GM23338 (cell line): Measurements from ENCODE around the gene MIEF2. TPM values are rescaled to one million over a fixed set of nuclear protein-coding genes. Genes with fewer than 3 reads are reported as not detected.
A peak's percentile ranks its signal among the peaks of the same experiment; 100 is the strongest.

ENCODE experiments used
- ATAC-seq: fragments of 200-7000 bp; cut with Tn5 transposase; 3 replicates; pipeline ENCODE4 v1.9.1; 2020
- DNase-seq: peaks from one replicate; pipeline ENCODE4 v3.0.0-alpha.2; 2015; ENCODE audit warnings: low spot score
- H2AFZ ChIP-seq: fragments of 200-600 bp; sonication (generic); 2 replicates; pipeline ENCODE4 v1.8.0; 2016; ENCODE audit warnings: antibody characterized with exemption, mild to moderate bottlenecking, moderate library complexity
- H3F3A ChIP-seq: fragments of 200-600 bp; sonication (generic); replicated peaks from 2 replicates; pipeline ENCODE4 v1.8.0; 2017; ENCODE audit warnings: antibody characterized with exemption, mixed run types, low read depth
- H3K27ac ChIP-seq: fragments of 200-600 bp; sonication (generic); 2 replicates; pipeline ENCODE4 v1.6.1; 2016; ENCODE audit warnings: low read depth
- H3K27me3 ChIP-seq: fragments of 200-600 bp; sonication (generic); 2 replicates; pipeline ENCODE4 v1.8.0; 2016; ENCODE audit warnings: mild to moderate bottlenecking, mixed run types, moderate library complexity; ENCODE audit not compliant: insufficient read depth
- H3K36me3 ChIP-seq: fragments of 200-600 bp; sonication (generic); 2 replicates; pipeline ENCODE4 v1.8.0; 2016; ENCODE audit warnings: mild to moderate bottlenecking; ENCODE audit not compliant: insufficient read depth
- H3K4me1 ChIP-seq: fragments of 200-600 bp; sonication (generic); 2 replicates; pipeline ENCODE4 v1.8.0; 2016; ENCODE audit warnings: mild to moderate bottlenecking, moderate library complexity; ENCODE audit not compliant: insufficient read depth
- H3K4me2 ChIP-seq: fragments of 200-600 bp; sonication (generic); 2 replicates; pipeline ENCODE4 v1.7.1; 2017; ENCODE audit warnings: mixed run types
- H3K4me3 ChIP-seq: fragments of 200-600 bp; sonication (generic); 2 replicates; pipeline ENCODE4 v1.6.1; 2016; ENCODE audit warnings: mixed run types
- H3K79me2 ChIP-seq: fragments of 200-600 bp; sonication (generic); replicated peaks from 2 replicates; pipeline ENCODE4 v1.8.0; 2017; ENCODE audit warnings: mild to moderate bottlenecking; ENCODE audit not compliant: insufficient read depth
- H3K9me2 ChIP-seq: fragments of 200-600 bp; sonication (generic); 2 replicates; pipeline ENCODE4 v1.8.0; 2017; ENCODE audit not compliant: insufficient read depth
- H4K20me1 ChIP-seq: fragments of 200-600 bp; sonication (generic); replicated peaks from 2 replicates; pipeline ENCODE4 v1.8.0; 2017; ENCODE audit warnings: mild to moderate bottlenecking; ENCODE audit not compliant: insufficient read depth
- H3K27ac Mint-ChIP-seq: 2 replicates; pipeline ENCODE4 v1.8.0; 2020; ENCODE audit warnings: inconsistent platforms, mild to moderate bottlenecking, moderate library complexity, mixed read lengths
- H3K27me3 Mint-ChIP-seq: 3 replicates; pipeline ENCODE4 v1.8.0; 2022; ENCODE audit warnings: low read depth, mild to moderate bottlenecking, moderate library complexity, mixed read lengths, inconsistent platforms; ENCODE audit not compliant: insufficient read depth, poor library complexity
- H3K36me3 Mint-ChIP-seq: 3 replicates; pipeline ENCODE4 v1.8.0; 2021; ENCODE audit warnings: low read depth, mild to moderate bottlenecking, inconsistent platforms, moderate library complexity, mixed read lengths
- H3K4me1 Mint-ChIP-seq: 3 replicates; pipeline ENCODE4 v1.8.0; 2020; ENCODE audit warnings: mild to moderate bottlenecking, inconsistent platforms, mixed read lengths
- H3K4me3 Mint-ChIP-seq: 3 replicates; pipeline ENCODE4 v1.8.0; 2021; ENCODE audit warnings: moderate library complexity, mild to moderate bottlenecking, inconsistent platforms, mixed read lengths
- H3K9me3 Mint-ChIP-seq: 3 replicates; pipeline ENCODE4 v1.8.0; 2020; ENCODE audit warnings: moderate library complexity, mild to moderate bottlenecking, inconsistent platforms, mixed read lengths
- CTCF ChIP-seq, 2 experiments: fragments of 200-600 bp in 1 of 2; sonication (generic) in 1 of 2; conservative IDR thresholded peaks; 2 replicates each; pipeline versions ENCODE4 v1.5.1 to v1.6.1; 2016 to 2017; ENCODE audit warnings: antibody characterized with exemption in 2 of 2, low read depth in 2 of 2, mild to moderate bottlenecking in 2 of 2, moderate library complexity in 1 of 2
- ETS1 ChIP-seq: IDR thresholded peaks from 2 replicates; pipeline ENCODE4 v1.6.1; 2016; ENCODE audit warnings: antibody characterized with exemption
- EZH2 ChIP-seq: fragments of 200-600 bp; sonication (generic); IDR thresholded peaks from one replicate; pipeline ENCODE4 v1.8.0; 2017; ENCODE audit warnings: antibody characterized with exemption, mild to moderate bottlenecking, low read depth; ENCODE audit not compliant: unreplicated experiment
- POLR2AphosphoS5 ChIP-seq: IDR thresholded peaks from 2 replicates; pipeline ENCODE4 v1.6.1; 2016; ENCODE audit warnings: antibody characterized with exemption, low read depth
- STAT1 ChIP-seq: IDR thresholded peaks from one replicate; pipeline ENCODE4 v1.6.1; 2016; ENCODE audit warnings: antibody characterized with exemption; ENCODE audit not compliant: unreplicated experiment
- polyA plus RNA-seq: library from polyadenylated mRNA; unstranded; fragments of >200 nt; fragmentation: Nextera tagmentation; extraction: Ambion mirVana; gene quantifications from 2 replicates; pipeline ENCODE4 v1.2.1, GENCODE V29; 2016
- total RNA-seq: library from RNA; depleted of rRNA; stranded (reverse); fragments of >200 nt; shearing (Covaris generic); gene quantifications from 2 replicates; pipeline ENCODE4 v1.2.3, GENCODE V29; 2014

MIEF2 gene
- total and polyA plus RNA-seq, 2 experiments from 2014 or later: 8.2 to 26.5 TPM

GRCh38 chr17:18267927-18268711, 7.7 kb downstream of the MIEF2 start:
- Histone ChIP-seq H3K27ac (peak overlapping the region; percentile 81), H3K4me3 (no peak overlapping the region)
- peaks cover 14% of the 10 kb centered on the region for H3K4me1 Mint-ChIP-seq

GRCh38 chr17:18270046-18270931, 9.8 kb downstream of the MIEF2 start:
- Histone ChIP-seq H3K4me3 (no peak overlapping the region), H3K4me2 (no peak overlapping the region), H3F3A (peaks cover 16% of the 10 kb centered on the region; the same call in 1 of the 2 replicates), H3K36me3 (peaks cover 17% of the 10 kb centered on the region; the same call in 1 of the 2 replicates), H3K9me2 (no peaks in the 10 kb centered on the region), H3K79me2 (no peaks in the 10 kb centered on the region), H3K4me1 (0 out of 2 replicates have a peak, but pooled peaks cover 5% of the 10 kb centered on the region), H3K27me3 (no peaks in the 10 kb centered on the region), H2AFZ (no peak overlapping the region), H3K27ac (no peak overlapping the region), H4K20me1 (no peaks in the 10 kb centered on the region)
- Mint-ChIP-seq H3K9me3 (no peaks in the 10 kb centered on the region), H3K4me1 (peaks cover 14% of the 10 kb centered on the region), H3K27ac (peak overlapping the region; percentile 52; the same call in 1 of the 2 replicates), H3K27me3 (peaks cover 4% of the 10 kb centered on the region), H3K4me3 (no peak overlapping the region), H3K36me3 (peaks cover 7% of the 10 kb centered on the region; the same call in 2 of the 3 replicates)
- DNase-seq: no peak
- ATAC-seq: no peak
- TF ChIP-seq POLR2AphosphoS5: peak; percentile 58
- no peak for TF ChIP-seq EZH2

More at GRCh38 chr17:18267927-18268711, 7.7 kb downstream of the MIEF2 start:
- Histone ChIP-seq H3F3A (peaks cover 15% of the 10 kb centered on the region; the same call in 1 of the 2 replicates), H3K9me2 (no peaks in the 10 kb centered on the region), H4K20me1 (no peaks in the 10 kb centered on the region), H3K27me3 (no peaks in the 10 kb centered on the region), H3K79me2 (no peaks in the 10 kb centered on the region), H3K4me2 (no peak overlapping the region), H2AFZ (no peak overlapping the region), H3K4me1 (0 out of 2 replicates have a peak, but pooled peaks cover 5% of the 10 kb centered on the region), H3K36me3 (peaks cover 2% of the 10 kb centered on the region; the same call in 1 of the 2 replicates)
- Mint-ChIP-seq H3K36me3 (peaks cover 7% of the 10 kb centered on the region), H3K4me3 (no peak overlapping the region; the same call in 2 of the 3 replicates), H3K27ac (peak overlapping the region; percentile 87), H3K27me3 (peaks cover 4% of the 10 kb centered on the region), H3K9me3 (no peaks in the 10 kb centered on the region)
- peak; percentile 86 for ATAC-seq
- peak; percentile 52 for DNase-seq
- no peak for TF ChIP-seq STAT1
- TF ChIP-seq CTCF (conservative IDR thresholded peaks at IDR 0.05; ENCODE audit: low read depth in 2 of 2): no peak
- no peak for TF ChIP-seq ETS1
